GM23338 (cell line): ENCODE results near the gene HTR2B. TPM values are rescaled to one million over a fixed set of nuclear protein-coding genes. Genes with fewer than 3 reads are reported as not detected.
"Not testable (repeated sequence)": the region's sequence is repeated elsewhere in the genome, so short reads cannot be mapped to it uniquely, and the experiment has no call there.

ENCODE experiments used
- ATAC-seq: fragments of 200-7000 bp; cut with Tn5 transposase; 3 replicates; pipeline ENCODE4 v1.9.1; 2020
- DNase-seq: peaks from one replicate; pipeline ENCODE4 v3.0.0-alpha.2; 2015; ENCODE audit warnings: low spot score
- H2AFZ ChIP-seq: fragments of 200-600 bp; sonication (generic); 2 replicates; pipeline ENCODE4 v1.8.0; 2016; ENCODE audit warnings: antibody characterized with exemption, mild to moderate bottlenecking, moderate library complexity
- H3F3A ChIP-seq: fragments of 200-600 bp; sonication (generic); replicated peaks from 2 replicates; pipeline ENCODE4 v1.8.0; 2017; ENCODE audit warnings: antibody characterized with exemption, mixed run types, low read depth
- H3K27ac ChIP-seq: fragments of 200-600 bp; sonication (generic); 2 replicates; pipeline ENCODE4 v1.6.1; 2016; ENCODE audit warnings: low read depth
- H3K27me3 ChIP-seq: fragments of 200-600 bp; sonication (generic); 2 replicates; pipeline ENCODE4 v1.8.0; 2016; ENCODE audit warnings: mild to moderate bottlenecking, mixed run types, moderate library complexity; ENCODE audit not compliant: insufficient read depth
- H3K36me3 ChIP-seq: fragments of 200-600 bp; sonication (generic); 2 replicates; pipeline ENCODE4 v1.8.0; 2016; ENCODE audit warnings: mild to moderate bottlenecking; ENCODE audit not compliant: insufficient read depth
- H3K4me1 ChIP-seq: fragments of 200-600 bp; sonication (generic); 2 replicates; pipeline ENCODE4 v1.8.0; 2016; ENCODE audit warnings: mild to moderate bottlenecking, moderate library complexity; ENCODE audit not compliant: insufficient read depth
- H3K4me2 ChIP-seq: fragments of 200-600 bp; sonication (generic); 2 replicates; pipeline ENCODE4 v1.7.1; 2017; ENCODE audit warnings: mixed run types
- H3K4me3 ChIP-seq: fragments of 200-600 bp; sonication (generic); 2 replicates; pipeline ENCODE4 v1.6.1; 2016; ENCODE audit warnings: mixed run types
- H3K79me2 ChIP-seq: fragments of 200-600 bp; sonication (generic); replicated peaks from 2 replicates; pipeline ENCODE4 v1.8.0; 2017; ENCODE audit warnings: mild to moderate bottlenecking; ENCODE audit not compliant: insufficient read depth
- H3K9me2 ChIP-seq: fragments of 200-600 bp; sonication (generic); 2 replicates; pipeline ENCODE4 v1.8.0; 2017; ENCODE audit not compliant: insufficient read depth
- H4K20me1 ChIP-seq: fragments of 200-600 bp; sonication (generic); replicated peaks from 2 replicates; pipeline ENCODE4 v1.8.0; 2017; ENCODE audit warnings: mild to moderate bottlenecking; ENCODE audit not compliant: insufficient read depth
- H3K27ac Mint-ChIP-seq: 2 replicates; pipeline ENCODE4 v1.8.0; 2020; ENCODE audit warnings: inconsistent platforms, mild to moderate bottlenecking, moderate library complexity, mixed read lengths
- H3K27me3 Mint-ChIP-seq: 3 replicates; pipeline ENCODE4 v1.8.0; 2022; ENCODE audit warnings: low read depth, mild to moderate bottlenecking, moderate library complexity, mixed read lengths, inconsistent platforms; ENCODE audit not compliant: insufficient read depth, poor library complexity
- H3K36me3 Mint-ChIP-seq: 3 replicates; pipeline ENCODE4 v1.8.0; 2021; ENCODE audit warnings: low read depth, mild to moderate bottlenecking, inconsistent platforms, moderate library complexity, mixed read lengths
- H3K4me1 Mint-ChIP-seq: 3 replicates; pipeline ENCODE4 v1.8.0; 2020; ENCODE audit warnings: mild to moderate bottlenecking, inconsistent platforms, mixed read lengths
- H3K4me3 Mint-ChIP-seq: 3 replicates; pipeline ENCODE4 v1.8.0; 2021; ENCODE audit warnings: moderate library complexity, mild to moderate bottlenecking, inconsistent platforms, mixed read lengths
- H3K9me3 Mint-ChIP-seq: 3 replicates; pipeline ENCODE4 v1.8.0; 2020; ENCODE audit warnings: moderate library complexity, mild to moderate bottlenecking, inconsistent platforms, mixed read lengths
- CREB1 ChIP-seq: fragments of 250-450 bp; sonication (Bioruptor Pico); IDR thresholded peaks from 2 replicates; pipeline ENCODE4 v1.5.0; 2020; ENCODE audit warnings: low read depth, mild to moderate bottlenecking, moderate library complexity
- NANOG ChIP-seq: IDR thresholded peaks from 2 replicates; pipeline ENCODE4 v1.6.1; 2016; ENCODE audit warnings: antibody characterized with exemption, borderline replicate concordance
- POLR2AphosphoS5 ChIP-seq: IDR thresholded peaks from 2 replicates; pipeline ENCODE4 v1.6.1; 2016; ENCODE audit warnings: antibody characterized with exemption, low read depth
- STAT1 ChIP-seq: IDR thresholded peaks from one replicate; pipeline ENCODE4 v1.6.1; 2016; ENCODE audit warnings: antibody characterized with exemption; ENCODE audit not compliant: unreplicated experiment
- ZNF114 ChIP-seq: fragments of 250-450 bp; sonication (Bioruptor Pico); IDR thresholded peaks from 2 replicates; pipeline ENCODE4 v1.5.0; 2020; ENCODE audit warnings: mild to moderate bottlenecking, moderate library complexity
- polyA plus RNA-seq: library from polyadenylated mRNA; unstranded; fragments of >200 nt; fragmentation: Nextera tagmentation; extraction: Ambion mirVana; gene quantifications from 2 replicates; pipeline ENCODE4 v1.2.1, GENCODE V29; 2016
- total RNA-seq: library from RNA; depleted of rRNA; stranded (reverse); fragments of >200 nt; shearing (Covaris generic); gene quantifications from 2 replicates; pipeline ENCODE4 v1.2.3, GENCODE V29; 2014
- TF ChIP-seq, protein P1 (sequence below): fragments of 250-450 bp; sonication (Bioruptor Pico); IDR thresholded peaks from 2 replicates; pipeline ENCODE4 v1.5.0; 2020; ENCODE audit warnings: mild to moderate bottlenecking, moderate library complexity
- TF ChIP-seq, protein P2 (sequence below): IDR thresholded peaks from 2 replicates; pipeline ENCODE4 v1.6.1; 2016; ENCODE audit warnings: antibody characterized with exemption
- TF ChIP-seq, protein P3 (sequence below), 2 experiments: fragments of 200-600 bp in 1 of 2; sonication (generic) in 1 of 2; conservative IDR thresholded peaks; 2 replicates each; pipeline versions ENCODE4 v1.5.1 to v1.6.1; 2016 to 2017; ENCODE audit warnings: antibody characterized with exemption in 2 of 2, low read depth in 2 of 2, mild to moderate bottlenecking in 2 of 2, moderate library complexity in 1 of 2

HTR2B gene
- total and polyA plus RNA-seq, 2 experiments from 2014 or later, result 0.16 TPM; not detected in 1

DNA sequence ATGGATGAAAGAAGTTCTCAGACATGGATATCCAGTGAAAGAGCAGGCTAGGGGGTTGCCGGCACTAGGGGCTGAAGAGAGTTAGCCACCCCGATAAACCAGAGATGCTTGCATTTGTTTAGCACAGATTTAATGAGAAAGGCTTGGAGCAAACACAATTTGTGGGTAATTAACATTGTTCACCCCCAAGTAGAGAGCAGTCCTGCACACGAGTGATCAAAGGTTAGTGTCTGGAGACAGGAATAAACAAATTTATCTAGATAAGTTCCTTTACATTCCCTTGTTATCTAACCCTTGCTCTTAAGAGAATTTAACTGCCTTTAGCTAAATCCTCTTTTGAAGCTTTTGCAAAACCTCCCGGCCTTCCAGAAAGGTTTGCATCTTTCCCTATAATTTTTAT is 23.9 kb downstream of the HTR2B start:
- Histone ChIP-seq H3K9me2 (no peaks in the 10 kb centered on the region), H3K79me2 (peaks cover 18% of the 10 kb centered on the region), H3K27me3 (no peaks in the 10 kb centered on the region), H3K4me2 (no peak overlapping the region), H4K20me1 (0 out of 2 replicates have a peak, but pooled peaks cover 6% of the 10 kb centered on the region), H3K4me3 (no peak overlapping the region), H3K36me3 (peaks cover 29% of the 10 kb centered on the region), H2AFZ (no peak overlapping the region), H3K27ac (no peak overlapping the region), H3F3A (no peaks in the 10 kb centered on the region), H3K4me1 (no peaks in the 10 kb centered on the region)
- peaks cover 3% of the 10 kb centered on the region for H3K27me3 Mint-ChIP-seq
- DNase-seq (no peak), ATAC-seq (no peak)
- H3K9me3 Mint-ChIP-seq, result peaks cover 36% of the 10 kb centered on the region
- no peak overlapping the region for H3K27ac Mint-ChIP-seq
- no peak overlapping the region for H3K4me3 Mint-ChIP-seq
- TF ChIP-seq ZNF114 (CRISPR knock-in tag) (no peak), STAT1 (no peak), NANOG (no peak), CREB1 (CRISPR knock-in tag) (no peak), POLR2AphosphoS5 (no peak)
- TF ChIP-seq, protein P1, sequence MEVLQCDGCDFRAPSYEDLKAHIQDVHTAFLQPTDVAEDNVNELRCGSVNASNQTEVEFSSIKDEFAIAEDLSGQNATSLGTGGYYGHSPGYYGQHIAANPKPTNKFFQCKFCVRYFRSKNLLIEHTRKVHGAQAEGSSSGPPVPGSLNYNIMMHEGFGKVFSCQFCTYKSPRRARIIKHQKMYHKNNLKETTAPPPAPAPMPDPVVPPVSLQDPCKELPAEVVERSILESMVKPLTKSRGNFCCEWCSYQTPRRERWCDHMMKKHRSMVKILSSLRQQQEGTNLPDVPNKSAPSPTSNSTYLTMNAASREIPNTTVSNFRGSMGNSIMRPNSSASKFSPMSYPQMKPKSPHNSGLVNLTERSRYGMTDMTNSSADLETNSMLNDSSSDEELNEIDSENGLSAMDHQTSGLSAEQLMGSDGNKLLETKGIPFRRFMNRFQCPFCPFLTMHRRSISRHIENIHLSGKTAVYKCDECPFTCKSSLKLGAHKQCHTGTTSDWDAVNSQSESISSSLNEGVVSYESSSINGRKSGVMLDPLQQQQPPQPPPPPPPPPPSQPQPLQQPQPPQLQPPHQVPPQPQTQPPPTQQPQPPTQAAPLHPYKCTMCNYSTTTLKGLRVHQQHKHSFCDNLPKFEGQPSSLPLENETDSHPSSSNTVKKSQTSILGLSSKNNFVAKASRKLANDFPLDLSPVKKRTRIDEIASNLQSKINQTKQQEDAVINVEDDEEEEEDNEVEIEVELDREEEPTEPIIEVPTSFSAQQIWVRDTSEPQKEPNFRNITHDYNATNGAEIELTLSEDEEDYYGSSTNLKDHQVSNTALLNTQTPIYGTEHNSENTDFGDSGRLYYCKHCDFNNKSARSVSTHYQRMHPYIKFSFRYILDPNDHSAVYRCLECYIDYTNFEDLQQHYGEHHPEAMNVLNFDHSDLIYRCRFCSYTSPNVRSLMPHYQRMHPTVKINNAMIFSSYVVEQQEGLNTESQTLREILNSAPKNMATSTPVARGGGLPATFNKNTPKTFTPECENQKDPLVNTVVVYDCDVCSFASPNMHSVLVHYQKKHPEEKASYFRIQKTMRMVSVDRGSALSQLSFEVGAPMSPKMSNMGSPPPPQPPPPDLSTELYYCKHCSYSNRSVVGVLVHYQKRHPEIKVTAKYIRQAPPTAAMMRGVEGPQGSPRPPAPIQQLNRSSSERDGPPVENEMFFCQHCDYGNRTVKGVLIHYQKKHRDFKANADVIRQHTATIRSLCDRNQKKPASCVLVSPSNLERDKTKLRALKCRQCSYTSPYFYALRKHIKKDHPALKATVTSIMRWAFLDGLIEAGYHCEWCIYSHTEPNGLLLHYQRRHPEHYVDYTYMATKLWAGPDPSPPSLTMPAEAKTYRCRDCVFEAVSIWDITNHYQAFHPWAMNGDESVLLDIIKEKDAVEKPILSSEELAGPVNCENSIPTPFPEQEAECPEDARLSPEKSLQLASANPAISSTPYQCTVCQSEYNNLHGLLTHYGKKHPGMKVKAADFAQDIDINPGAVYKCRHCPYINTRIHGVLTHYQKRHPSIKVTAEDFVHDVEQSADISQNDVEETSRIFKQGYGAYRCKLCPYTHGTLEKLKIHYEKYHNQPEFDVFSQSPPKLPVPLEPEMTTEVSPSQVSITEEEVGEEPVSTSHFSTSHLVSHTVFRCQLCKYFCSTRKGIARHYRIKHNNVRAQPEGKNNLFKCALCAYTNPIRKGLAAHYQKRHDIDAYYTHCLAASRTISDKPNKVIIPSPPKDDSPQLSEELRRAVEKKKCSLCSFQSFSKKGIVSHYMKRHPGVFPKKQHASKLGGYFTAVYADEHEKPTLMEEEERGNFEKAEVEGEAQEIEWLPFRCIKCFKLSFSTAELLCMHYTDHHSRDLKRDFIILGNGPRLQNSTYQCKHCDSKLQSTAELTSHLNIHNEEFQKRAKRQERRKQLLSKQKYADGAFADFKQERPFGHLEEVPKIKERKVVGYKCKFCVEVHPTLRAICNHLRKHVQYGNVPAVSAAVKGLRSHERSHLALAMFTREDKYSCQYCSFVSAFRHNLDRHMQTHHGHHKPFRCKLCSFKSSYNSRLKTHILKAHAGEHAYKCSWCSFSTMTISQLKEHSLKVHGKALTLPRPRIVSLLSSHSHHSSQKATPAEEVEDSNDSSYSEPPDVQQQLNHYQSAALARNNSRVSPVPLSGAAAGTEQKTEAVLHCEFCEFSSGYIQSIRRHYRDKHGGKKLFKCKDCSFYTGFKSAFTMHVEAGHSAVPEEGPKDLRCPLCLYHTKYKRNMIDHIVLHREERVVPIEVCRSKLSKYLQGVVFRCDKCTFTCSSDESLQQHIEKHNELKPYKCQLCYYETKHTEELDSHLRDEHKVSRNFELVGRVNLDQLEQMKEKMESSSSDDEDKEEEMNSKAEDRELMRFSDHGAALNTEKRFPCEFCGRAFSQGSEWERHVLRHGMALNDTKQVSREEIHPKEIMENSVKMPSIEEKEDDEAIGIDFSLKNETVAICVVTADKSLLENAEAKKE (CRISPR knock-in tag), result no peak
- TF ChIP-seq, protein P2, sequence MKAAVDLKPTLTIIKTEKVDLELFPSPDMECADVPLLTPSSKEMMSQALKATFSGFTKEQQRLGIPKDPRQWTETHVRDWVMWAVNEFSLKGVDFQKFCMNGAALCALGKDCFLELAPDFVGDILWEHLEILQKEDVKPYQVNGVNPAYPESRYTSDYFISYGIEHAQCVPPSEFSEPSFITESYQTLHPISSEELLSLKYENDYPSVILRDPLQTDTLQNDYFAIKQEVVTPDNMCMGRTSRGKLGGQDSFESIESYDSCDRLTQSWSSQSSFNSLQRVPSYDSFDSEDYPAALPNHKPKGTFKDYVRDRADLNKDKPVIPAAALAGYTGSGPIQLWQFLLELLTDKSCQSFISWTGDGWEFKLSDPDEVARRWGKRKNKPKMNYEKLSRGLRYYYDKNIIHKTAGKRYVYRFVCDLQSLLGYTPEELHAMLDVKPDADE, result no peak
- TF ChIP-seq, protein P3, sequence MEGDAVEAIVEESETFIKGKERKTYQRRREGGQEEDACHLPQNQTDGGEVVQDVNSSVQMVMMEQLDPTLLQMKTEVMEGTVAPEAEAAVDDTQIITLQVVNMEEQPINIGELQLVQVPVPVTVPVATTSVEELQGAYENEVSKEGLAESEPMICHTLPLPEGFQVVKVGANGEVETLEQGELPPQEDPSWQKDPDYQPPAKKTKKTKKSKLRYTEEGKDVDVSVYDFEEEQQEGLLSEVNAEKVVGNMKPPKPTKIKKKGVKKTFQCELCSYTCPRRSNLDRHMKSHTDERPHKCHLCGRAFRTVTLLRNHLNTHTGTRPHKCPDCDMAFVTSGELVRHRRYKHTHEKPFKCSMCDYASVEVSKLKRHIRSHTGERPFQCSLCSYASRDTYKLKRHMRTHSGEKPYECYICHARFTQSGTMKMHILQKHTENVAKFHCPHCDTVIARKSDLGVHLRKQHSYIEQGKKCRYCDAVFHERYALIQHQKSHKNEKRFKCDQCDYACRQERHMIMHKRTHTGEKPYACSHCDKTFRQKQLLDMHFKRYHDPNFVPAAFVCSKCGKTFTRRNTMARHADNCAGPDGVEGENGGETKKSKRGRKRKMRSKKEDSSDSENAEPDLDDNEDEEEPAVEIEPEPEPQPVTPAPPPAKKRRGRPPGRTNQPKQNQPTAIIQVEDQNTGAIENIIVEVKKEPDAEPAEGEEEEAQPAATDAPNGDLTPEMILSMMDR (conservative IDR thresholded peaks at IDR 0.05; ENCODE audit: low read depth in 2 of 2), result no peak
- H3K4me1 Mint-ChIP-seq, result no peaks in the 10 kb centered on the region; the same call in 2 of the 3 replicates
- H3K36me3 Mint-ChIP-seq, result peaks cover 64% of the 10 kb centered on the region

DNA sequence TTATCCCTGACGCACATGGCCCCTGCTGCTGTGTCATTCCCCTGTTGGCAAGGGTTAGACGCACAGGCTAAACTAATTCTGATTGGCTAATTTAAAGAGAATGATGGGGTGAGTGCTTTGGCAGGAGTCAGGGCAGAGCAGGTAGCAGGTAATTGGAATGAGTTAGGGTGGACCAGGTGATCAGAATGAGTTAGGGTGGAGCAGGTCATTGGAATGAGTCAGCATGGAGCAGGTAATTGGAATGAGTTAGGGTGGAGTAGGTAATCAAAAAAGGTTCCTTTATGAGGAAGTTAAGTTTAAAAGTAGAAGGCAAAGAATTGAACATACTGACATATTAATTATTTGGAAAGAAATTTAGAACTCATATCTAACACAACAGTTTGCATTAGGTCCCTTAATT is 24.5 kb downstream of the HTR2B start:
- ATAC-seq, H3K9me2 ChIP-seq, H3K4me3 ChIP-seq, H3K4me1 Mint-ChIP-seq, H3F3A ChIP-seq, H3K4me3 Mint-ChIP-seq, H3K4me2 ChIP-seq, DNase-seq, H3K4me1 ChIP-seq, H3K27ac Mint-ChIP-seq, H3K27ac ChIP-seq, H2AFZ ChIP-seq, H3K27me3 ChIP-seq, H3K27me3 Mint-ChIP-seq, H4K20me1 ChIP-seq: not testable (repeated sequence)
- Histone ChIP-seq H3K79me2 (peaks cover 18% of the 10 kb centered on the region), H3K36me3 (peaks cover 29% of the 10 kb centered on the region)
- H3K9me3 Mint-ChIP-seq, result peaks cover 36% of the 10 kb centered on the region
- H3K36me3 Mint-ChIP-seq, result peaks cover 69% of the 10 kb centered on the region
